GM18498 (cell line): Measurements from ENCODE around the gene MYEF2.

Source experiments
- ATAC-seq: cut with Tn5 transposase; IDR thresholded peaks from one replicate; pipeline ENCODE4 v1.9.1; 2021; ENCODE audit warnings: mild to moderate bottlenecking, moderate library complexity; ENCODE audit not compliant: unreplicated experiment

MYEF2 gene, protein sequence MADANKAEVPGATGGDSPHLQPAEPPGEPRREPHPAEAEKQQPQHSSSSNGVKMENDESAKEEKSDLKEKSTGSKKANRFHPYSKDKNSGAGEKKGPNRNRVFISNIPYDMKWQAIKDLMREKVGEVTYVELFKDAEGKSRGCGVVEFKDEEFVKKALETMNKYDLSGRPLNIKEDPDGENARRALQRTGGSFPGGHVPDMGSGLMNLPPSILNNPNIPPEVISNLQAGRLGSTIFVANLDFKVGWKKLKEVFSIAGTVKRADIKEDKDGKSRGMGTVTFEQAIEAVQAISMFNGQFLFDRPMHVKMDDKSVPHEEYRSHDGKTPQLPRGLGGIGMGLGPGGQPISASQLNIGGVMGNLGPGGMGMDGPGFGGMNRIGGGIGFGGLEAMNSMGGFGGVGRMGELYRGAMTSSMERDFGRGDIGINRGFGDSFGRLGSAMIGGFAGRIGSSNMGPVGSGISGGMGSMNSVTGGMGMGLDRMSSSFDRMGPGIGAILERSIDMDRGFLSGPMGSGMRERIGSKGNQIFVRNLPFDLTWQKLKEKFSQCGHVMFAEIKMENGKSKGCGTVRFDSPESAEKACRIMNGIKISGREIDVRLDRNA

DNA sequence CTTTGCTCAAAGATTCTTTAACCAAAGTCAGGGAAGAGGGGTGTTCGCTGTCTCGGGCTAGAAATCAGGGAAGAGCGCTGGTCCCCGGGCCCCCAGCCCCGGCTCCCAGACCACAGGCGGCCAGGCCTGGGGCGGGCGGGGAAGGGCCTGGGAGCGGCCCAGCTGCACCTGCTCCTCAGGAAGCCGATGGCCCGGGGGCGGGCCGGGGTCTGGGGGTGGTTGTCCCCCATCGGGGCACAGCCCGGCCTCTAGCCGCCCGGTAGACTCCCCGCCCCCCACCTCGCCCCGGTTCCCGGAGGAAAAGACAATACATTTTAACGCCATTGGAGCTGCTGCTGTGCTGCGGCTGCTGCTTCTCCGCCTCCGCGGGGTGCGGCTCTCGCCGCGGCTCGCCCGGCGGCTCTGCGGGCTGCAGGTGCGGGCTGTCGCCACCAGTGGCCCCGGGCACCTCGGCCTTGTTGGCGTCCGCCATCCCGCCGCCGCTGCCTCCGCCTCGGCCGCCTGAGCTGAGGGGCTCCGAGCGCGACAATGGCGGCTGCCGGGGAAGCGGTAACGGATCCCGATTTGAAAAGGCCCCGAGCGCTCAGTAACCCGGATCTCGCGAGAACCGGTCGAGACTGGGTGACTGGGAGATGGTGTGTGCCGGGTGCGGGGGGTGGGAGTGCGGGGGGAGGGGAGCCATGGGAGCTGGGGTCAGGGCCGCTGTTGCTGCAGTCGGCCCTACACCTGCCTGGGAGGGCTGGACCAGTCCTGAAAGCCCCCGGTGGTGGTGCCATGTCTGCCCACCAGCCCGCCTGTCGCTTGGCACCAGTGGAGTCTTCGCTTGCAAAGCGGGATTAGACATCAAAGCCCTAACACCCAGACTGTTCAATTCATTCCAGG is at the start of gene MYEF2:
Gene MYEF2 (minus strand): TSS at position 530 of the 882 bp plus-strand sequence. CDS start 58 bp downstream, at position 472.
- ATAC-seq, result peak; percentile 88

GRCh38 chr15:48225771-48226170 is 47.7 kb upstream of the MYEF2 start:
- ATAC-seq, result no peak

DNA sequence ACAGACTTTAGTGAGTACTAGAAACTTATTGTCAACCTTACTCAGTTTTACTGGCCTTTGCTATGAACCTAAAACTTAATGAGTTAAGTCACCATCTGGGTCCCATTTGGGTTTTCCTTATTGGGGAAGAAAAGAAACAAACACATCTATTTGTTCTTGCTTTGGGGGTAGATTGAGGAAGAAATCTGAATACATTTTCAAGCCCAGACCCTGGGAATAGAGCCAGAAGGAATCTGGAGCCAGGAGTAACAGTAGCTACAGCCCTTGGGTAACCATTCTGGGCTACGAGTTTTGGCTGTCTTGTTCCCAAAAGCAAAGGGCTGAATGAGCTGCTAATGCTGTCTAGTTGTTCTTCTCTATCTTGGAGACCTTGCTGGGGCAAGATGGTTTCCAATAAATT is 44.5 kb upstream of the MYEF2 start:
- no peak for ATAC-seq

DNA sequence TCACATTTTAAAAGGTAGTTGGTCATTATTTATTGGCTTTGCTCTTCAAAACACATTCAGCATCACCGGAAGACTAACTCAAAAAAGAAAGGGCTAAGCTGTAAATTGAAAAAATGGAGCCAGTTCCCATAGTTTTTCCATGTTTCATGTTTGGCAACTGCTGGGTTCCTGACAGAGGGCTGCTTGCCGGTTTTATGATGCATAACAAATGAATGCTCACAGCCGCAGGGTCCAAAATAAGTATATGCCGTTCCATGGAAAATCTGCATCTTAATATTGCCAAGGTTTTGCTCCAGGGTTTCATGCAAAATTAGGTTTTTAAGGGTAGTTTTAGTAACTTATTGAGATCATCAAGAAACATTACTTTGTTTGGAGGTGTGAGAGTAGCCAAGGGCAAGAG is 43.8 kb upstream of the MYEF2 start:
- ATAC-seq, result no peak

- ATAC-seq, result no peak
These were observed 43.2 kb upstream of the MYEF2 start for GRCh38 chr15:48221261-48221660.

DNA sequence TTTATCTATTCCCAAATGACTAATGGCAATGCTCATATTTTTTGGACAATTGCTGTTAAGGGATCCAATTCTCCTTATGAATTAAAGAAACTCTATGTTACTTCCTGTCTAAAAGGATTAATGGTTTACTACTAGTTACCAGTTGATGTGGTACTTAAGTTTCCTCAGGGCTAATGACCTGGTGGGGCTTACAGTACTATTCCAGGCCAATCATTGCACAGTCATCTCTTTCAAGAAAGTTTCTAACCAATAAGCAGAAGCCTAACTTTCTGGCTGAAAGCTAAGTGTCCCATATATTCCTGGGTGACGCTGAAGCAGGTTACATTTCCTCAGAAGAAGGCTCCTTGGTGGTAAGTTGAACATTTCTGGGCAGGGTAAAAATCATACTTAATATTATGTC is 27.9 kb upstream of the MYEF2 start, which contains the start of gene SLC12A1:
Gene SLC12A1 (plus strand): TSS at position 322 of the 400 bp plus-strand sequence. CDS start 1,418 bp downstream, outside the sequence.
- ATAC-seq, result no peak

- ATAC-seq, result no peak
These were observed 24.0 kb upstream of the MYEF2 start for GRCh38 chr15:48202068-48202467.

- no peak for ATAC-seq
These were observed 13.6 kb upstream of the MYEF2 start, which contains the start of gene CTXN2 for GRCh38 chr15:48191574-48192225. CTXN2 (plus strand) TSS chr15:48191665; CDS start chr15:48201301, 9,636 bp downstream.

DNA sequence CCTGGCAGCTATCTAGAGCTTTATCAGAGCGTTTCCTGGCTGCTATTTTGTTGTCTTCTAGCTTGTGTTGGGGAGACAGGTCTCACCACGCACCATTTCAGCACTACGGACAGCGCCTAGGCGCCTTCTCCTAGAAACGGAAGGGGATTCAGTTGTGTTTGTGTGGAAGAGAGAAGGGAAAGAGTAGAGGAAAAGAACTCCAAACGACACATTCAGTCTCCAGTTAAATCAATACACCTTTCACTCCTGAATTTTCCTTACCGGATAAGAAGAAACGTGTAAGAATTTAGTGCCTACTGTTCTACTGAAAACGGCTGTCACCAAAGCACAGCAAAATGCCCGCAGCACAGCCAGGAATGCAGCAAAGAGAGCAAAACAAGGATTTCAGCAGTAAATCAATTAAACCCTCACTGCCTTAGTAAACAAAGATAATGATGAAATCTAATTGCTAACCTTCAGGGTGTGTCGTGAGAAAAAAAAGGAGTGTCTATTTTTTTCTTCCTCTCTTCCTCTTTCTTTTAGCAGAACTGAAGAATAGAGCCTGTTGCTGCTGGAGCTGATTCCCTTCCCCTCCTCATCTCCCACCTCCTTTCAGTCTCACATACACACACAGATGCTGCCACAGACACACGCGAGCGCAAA is 13.0 kb upstream of the MYEF2 start:
- ATAC-seq, result no peak

DNA sequence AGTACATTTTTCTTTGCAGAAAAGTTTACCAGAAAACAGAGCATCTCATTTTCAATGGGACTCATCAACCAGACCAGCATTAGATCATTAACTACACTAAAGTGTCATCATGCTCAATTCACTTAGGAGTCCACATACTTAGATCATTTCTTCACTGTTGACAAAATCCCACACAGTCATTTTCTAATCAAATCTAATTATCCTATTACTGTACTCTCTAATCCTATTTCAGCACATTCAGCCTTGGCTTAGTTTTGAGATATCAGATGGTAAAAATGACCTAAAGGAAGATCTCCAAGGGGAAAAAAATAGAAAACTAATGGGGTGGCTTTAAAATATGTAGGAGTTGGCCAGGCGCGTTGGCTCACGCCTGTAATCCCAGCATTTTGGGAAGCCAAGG is 8.2 kb upstream of the MYEF2 start:
- no peak for ATAC-seq

DNA sequence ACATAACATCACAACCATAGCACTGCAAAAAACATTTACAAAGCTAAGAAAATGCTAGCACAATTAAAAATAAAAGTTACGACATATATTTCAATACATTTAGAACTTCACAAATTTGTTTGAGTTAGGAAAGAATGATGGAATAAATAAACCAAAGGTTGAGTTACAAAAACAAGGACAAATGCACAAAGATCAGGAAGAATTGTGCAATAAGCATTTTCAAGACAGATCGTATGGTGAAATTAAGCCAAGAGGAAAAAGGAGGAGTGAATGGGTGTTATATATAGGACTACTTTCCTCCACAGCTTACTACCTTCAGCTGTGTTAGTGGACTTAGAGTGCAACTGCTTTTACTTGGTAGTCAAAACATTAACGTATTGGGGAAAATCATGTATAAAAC is 7.4 kb upstream of the MYEF2 start:
- no peak for ATAC-seq

DNA sequence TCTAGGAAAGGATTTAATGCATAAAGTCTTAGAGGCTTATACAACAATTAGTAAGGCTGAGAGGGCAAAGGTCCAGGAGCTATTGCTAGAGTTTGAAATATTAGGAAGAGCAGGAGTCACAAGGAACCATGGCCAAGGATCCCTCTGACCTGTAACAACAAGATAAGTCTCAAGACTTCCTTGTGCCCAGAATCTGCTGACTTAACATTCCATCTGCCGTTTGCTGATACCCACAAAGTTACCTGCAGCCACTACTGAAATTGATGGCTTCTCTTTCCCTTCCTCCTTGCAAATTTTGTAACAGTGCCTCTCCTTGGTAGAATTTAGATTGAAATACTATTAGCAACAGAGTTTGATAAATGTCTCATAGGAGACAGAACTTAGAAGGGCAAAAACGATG is 4.7 kb upstream of the MYEF2 start:
- ATAC-seq, result no peak

DNA sequence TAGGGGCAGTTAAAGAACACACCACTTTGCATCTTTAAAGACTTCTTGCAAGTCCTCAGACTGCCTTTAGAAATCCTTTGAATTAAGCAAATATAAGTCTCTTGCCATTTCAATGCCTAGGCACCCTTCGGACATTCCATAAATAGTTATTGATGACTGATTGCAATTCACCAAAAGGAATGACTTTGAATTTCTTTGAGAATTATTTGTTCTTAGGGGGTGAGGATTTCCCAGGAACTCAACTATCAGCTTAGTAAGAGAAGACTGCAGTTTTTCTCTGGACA is 495 bp upstream of the MYEF2 start:
- ATAC-seq, result no peak

DNA sequence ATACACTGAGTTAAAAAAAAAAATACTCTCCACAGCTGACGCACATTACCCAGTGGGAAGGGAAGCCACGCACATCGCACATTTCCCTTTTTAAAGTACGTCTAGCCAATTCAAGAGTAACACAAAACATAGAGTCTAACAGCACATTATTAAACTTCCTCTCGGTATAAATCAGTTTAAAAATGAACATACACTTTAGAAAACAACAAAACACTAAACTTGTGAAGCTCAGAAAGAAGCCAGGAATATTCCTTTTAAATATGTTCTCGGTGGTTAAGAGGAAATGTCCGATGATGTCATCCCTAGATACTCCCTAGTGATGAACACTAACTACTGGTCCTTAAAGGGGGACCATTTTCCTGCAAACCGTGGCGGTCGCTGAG is 721 bp downstream of the MYEF2 start:
- peak; percentile 71 for ATAC-seq

- ATAC-seq, result no peak
These were observed 1.1 kb downstream of the MYEF2 start for GRCh38 chr15:48176957-48177356.

DNA sequence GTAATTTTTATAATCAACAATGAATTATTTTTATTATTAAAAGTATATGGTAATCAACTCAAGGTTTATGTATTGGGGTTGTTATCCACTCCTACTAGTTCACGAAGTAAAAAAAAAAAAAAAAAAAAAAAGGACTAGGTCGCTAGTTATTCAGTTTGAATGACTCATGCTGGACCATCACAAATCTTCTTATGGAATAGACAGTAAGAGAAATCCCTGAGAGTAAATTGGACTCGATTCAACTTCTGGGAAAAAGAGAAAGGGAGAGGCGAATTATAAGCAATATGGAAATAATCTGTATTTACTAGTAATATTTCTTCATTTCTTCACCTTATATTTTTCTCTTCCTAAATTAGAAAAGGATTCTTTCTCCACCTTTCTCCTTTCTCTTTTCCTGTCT is 2.0 kb downstream of the MYEF2 start:
- ATAC-seq, result no peak

DNA sequence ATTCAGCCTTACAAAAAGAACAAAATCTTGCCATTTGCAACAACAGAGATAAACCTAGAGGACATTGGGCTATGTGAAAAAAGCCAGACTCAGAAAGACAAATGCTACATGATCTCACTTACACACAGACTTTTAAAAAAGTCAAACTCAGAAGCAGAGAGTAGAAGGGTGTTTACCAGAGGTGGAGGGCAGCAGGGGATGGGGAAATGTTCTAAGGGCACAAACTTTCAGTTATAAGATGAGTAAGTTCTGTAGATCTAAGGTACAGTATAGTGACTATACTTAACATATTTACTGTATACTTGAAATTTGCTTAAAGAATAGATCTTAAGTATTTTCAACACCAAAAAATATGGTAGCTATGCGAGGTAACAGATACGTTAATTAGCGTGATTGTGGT is 3.0 kb downstream of the MYEF2 start:
- no peak for ATAC-seq

- ATAC-seq, result no peak
These were observed 7.1 kb downstream of the MYEF2 start for GRCh38 chr15:48170981-48171380.

GRCh38 chr15:48168616-48169015 is 9.5 kb downstream of the MYEF2 start:
- ATAC-seq, result no peak

DNA sequence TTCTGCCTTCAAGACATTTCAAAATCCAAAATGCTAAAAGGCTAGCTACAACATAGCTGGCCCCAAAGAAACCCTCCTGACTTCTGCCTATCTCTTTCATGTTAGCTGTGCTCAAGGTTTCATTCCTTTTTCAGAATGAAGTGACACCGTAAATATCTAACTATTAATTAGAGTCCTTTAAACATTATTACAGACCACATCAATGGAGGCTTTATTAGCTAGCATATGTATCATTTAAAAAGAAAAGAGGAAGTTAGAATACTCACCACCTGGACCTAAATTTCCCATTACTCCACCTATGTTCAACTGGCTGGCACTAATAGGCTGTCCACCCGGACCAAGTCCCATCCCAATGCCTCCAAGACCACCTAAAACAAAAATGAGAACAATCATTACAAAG is 24.6 kb downstream of the MYEF2 start:
- no peak for ATAC-seq

DNA sequence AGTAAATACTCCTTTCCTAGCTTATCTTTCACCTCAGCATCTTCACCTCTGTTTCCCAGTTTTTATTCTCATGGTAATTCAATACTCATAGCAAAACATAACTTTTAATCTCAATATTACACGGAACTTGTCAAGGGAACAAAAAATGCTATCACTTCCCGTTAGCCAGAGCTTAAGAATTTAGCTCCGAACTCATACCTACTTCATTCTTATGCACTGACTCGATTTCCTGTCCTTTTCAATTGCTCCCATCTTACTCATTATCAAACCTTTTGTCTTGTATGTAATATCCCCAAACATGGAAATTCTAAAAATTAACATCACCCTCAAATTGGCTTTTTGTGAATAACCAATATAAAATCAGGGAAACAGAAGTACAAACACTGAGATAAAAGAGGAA is 28.2 kb downstream of the MYEF2 start:
- no peak for ATAC-seq
